HepG2 (cell line): ENCODE data around the gene EFCAB8. TPM values are rescaled to one million over a fixed set of nuclear protein-coding genes. Genes with fewer than 3 reads are reported as not detected.
A peak's percentile ranks its signal among the peaks of the same experiment; 100 is the strongest.

Experiments used
- ATAC-seq: fragments of 200-7000 bp; cut with Tn5 transposase; 3 replicates; pipeline ENCODE4 v1.9.1; 2020; ENCODE audit warnings: mild to moderate bottlenecking, moderate library complexity
- BruUV-seq: library from RNA; stranded (reverse); fragments of 400-500 nt; replicated peaks from 2 replicates; lab custom pipeline; 2021; lab: Mats Ljungman, UMichigan
- CTCF ChIA-PET: fragments of 300-600 bp; formaldehyde crosslinking; extraction: SDS; loops from one replicate; lab custom pipeline; 2021; ENCODE audit warnings: low total read pairs, inconsistent platforms, low intra/inter-chr PET ratio; lab: Yijun Ruan, JAX
- POLR2A ChIA-PET: fragments of 350-600 bp; sonication (Branson Sonifier 250); formaldehyde crosslinking; loops from one replicate; lab custom pipeline; 2020; ENCODE audit warnings: antibody characterized with exemption, inconsistent platforms; lab: Yijun Ruan, JAX
- DNase-seq: peaks from one replicate; pipeline ENCODE4 v3.0.0-alpha.2; 2015; ENCODE audit warnings: low spot score
- FAIRE-seq: peaks from 3 replicates; lab custom pipeline; 2011; peaks lifted over from hg19 to GRCh38; lab: Jason Lieb, UNC
- H2AFZ ChIP-seq: one replicate; pipeline ENCODE4 v1.6.1; 2011; ENCODE audit warnings: low read length, inconsistent platforms
- H3K27ac ChIP-seq: fragments of 300-600 bp; 3 replicates; pipeline ENCODE4 v1.8.0; 2011; ENCODE audit warnings: mixed run types, mild to moderate bottlenecking, mixed read lengths, low read length, inconsistent platforms; ENCODE audit not compliant: insufficient read depth; ENCODE audit errors: extremely low read length
- H3K27me3 ChIP-seq, 2 experiments: fragments of 200-600 bp in 1 of 2; 2 replicates in 1 of 2; 3 replicates in 1 of 2; pipeline versions ENCODE4 v1.6.0 to v1.8.0; 2011; ENCODE audit warnings: low read length in 2 of 2, mild to moderate bottlenecking in 2 of 2, moderate library complexity in 2 of 2, inconsistent platforms in 1 of 2; ENCODE audit not compliant: insufficient read depth in 2 of 2, control insufficient read depth in 1 of 2
- H3K36me3 ChIP-seq, 2 experiments: fragments of 200-600 bp in 1 of 2; replicated peaks in 1 of 2; 2 replicates in 1 of 2; 3 replicates in 1 of 2; pipeline versions ENCODE4 v1.5.1 to v1.8.0; 2011; ENCODE audit warnings: low read length in 2 of 2, inconsistent platforms in 1 of 2; ENCODE audit not compliant: insufficient read depth in 2 of 2, control insufficient read depth in 1 of 2
- H3K4me1 ChIP-seq: 2 replicates; pipeline ENCODE4 v1.5.1; 2012; ENCODE audit warnings: low read length, inconsistent platforms; ENCODE audit not compliant: insufficient read depth
- H3K4me2 ChIP-seq: 2 replicates; pipeline ENCODE4 v1.6.0; 2011; ENCODE audit warnings: low read depth, low read length, inconsistent platforms
- H3K4me3 ChIP-seq, 3 experiments: fragments of 200-600 bp in 1 of 3; sonication (generic), shearing (Covaris generic) in 1 of 3; replicated peaks in 1 of 3; 2 replicates each; pipeline ENCODE4 v1.5.1; 2011 to 2016; ENCODE audit warnings: low read length in 3 of 3, inconsistent platforms in 2 of 3, low read depth in 2 of 3, mild to moderate bottlenecking in 2 of 3, control low read depth in 1 of 3, mixed read lengths in 1 of 3; ENCODE audit not compliant: insufficient read depth in 1 of 3
- H3K79me2 ChIP-seq: one replicate; pipeline ENCODE4 v1.6.1; 2011; ENCODE audit warnings: low read length, inconsistent platforms; ENCODE audit not compliant: insufficient read depth
- H3K9ac ChIP-seq: 2 replicates; pipeline ENCODE4 v1.6.0; 2011; ENCODE audit warnings: mild to moderate bottlenecking, low read depth, low read length, inconsistent platforms; ENCODE audit not compliant: insufficient read depth
- H3K9me3 ChIP-seq: 2 replicates; pipeline ENCODE4 v1.5.1; 2012; ENCODE audit warnings: mild to moderate bottlenecking, low read length
- H4K20me1 ChIP-seq: 2 replicates; pipeline ENCODE4 v1.6.0; 2011; ENCODE audit warnings: inconsistent platforms, mild to moderate bottlenecking, low read length, moderate library complexity; ENCODE audit not compliant: insufficient read depth
- HMG20A ChIP-seq: IDR thresholded peaks from 2 replicates; pipeline ENCODE4 v1.6.1; 2016; ENCODE audit warnings: borderline replicate concordance
- MIXL1 ChIP-seq: IDR thresholded peaks from 2 replicates; pipeline ENCODE4 v1.6.1; 2016
- NRL ChIP-seq: sonication (generic); formaldehyde crosslinking; IDR thresholded peaks from 2 replicates; pipeline ENCODE4 v1.5.0; 2020; ENCODE audit warnings: missing genetic modification reagents, mild to moderate bottlenecking, moderate library complexity, borderline replicate concordance
- POLR2AphosphoS2 ChIP-seq: IDR thresholded peaks from 2 replicates; pipeline ENCODE4 v1.6.1; 2011; ENCODE audit warnings: low read depth, low read length, improper control_type of control experiment
- SATB2 ChIP-seq: sonication (generic); formaldehyde crosslinking; IDR thresholded peaks from 2 replicates; pipeline ENCODE4 v1.5.0; 2020; ENCODE audit warnings: missing genetic modification reagents
- ZGPAT ChIP-seq: IDR thresholded peaks from 2 replicates; pipeline ENCODE4 v1.6.1; 2016; ENCODE audit warnings: mild to moderate bottlenecking
- ZNF503 ChIP-seq: sonication (generic); formaldehyde crosslinking; IDR thresholded peaks from 2 replicates; pipeline ENCODE4 v1.4.0; 2020; ENCODE audit warnings: missing genetic modification reagents
- WGBS: methylation state at CpG from one replicate; pipeline ENCODE4 v1.1.6; 2017; ENCODE audit warnings: low lambda C conversion rate; 5-methylcytosine and 5-hydroxymethylcytosine counted together
- in situ Hi-C: cut with HindIII; loops from 2 replicates; pipeline ENCODE4 v1.10.0; 2017; ENCODE audit warnings: low pct_unique_long_range_greater_than_20kb; ENCODE audit not compliant: extremely low pct_ligation_motif_present
- intact Hi-C: fragments of 100-400 bp; cut with micrococcal nuclease; formaldehyde crosslinking; loops from one replicate; pipeline ENCODE4 v1.10.0; 2022; ENCODE audit not compliant: unreplicated experiment
- polyA plus RNA-seq, 8 experiments: library from polyadenylated mRNA; depleted of rRNA in 3 of 8; stranded (reverse) in 7 of 8; unstranded in 1 of 8; fragments of >200 nt; fragmentation: Illumina TruSeq in 4 of 8; extraction: Trizol in 4 of 8; gene quantifications; 2 replicates each; pipeline versions ENCODE4 v1.2.1 to v1.2.3, GENCODE V29; 2011 to 2016; ENCODE audit warnings: low read depth in 4 of 8, missing spikeins in 1 of 8, mixed read lengths in 1 of 8; ENCODE audit not compliant: insufficient read depth in 1 of 8
- total RNA-seq, 5 experiments: library from RNA; depleted of rRNA; stranded (reverse); fragments of >200 nt; fragmentation: Illumina TruSeq; extraction: Trizol; gene quantifications; 2 replicates each; pipeline ENCODE4 v1.2.3, GENCODE V29; 2016; ENCODE audit warnings: low read depth in 1 of 5

EFCAB8 gene
- total and polyA plus RNA-seq, 2 of the 13 experiments (the other 11 are each of a cell fraction or from before 2014, with no cell fraction given): 0.15 to 0.22 TPM

- TF ChIP-seq ZGPAT: no peak
- TF ChIP-seq SATB2: no peak
- TF ChIP-seq NRL: 0 out of 2 replicates have a peak, but pooled peaks have one; percentile 41
Measured at GRCh38 chr20:32839227-32839981, 19.3 kb upstream of the EFCAB8 start (continued).

- POLR2A ChIA-PET: no interaction called here
- no TSS peak for BruUV-seq
- H3K27ac ChIP-seq: no peak overlapping the region
- FAIRE-seq: no peak
- H3K9ac ChIP-seq: no peak overlapping the region
- no peak overlapping the region for H3K4me2 ChIP-seq
- in situ Hi-C loops (no loop called here), intact Hi-C loops (loop anchor here (2.0 kb wide), 1 partner anchor 19 kb away; no protein-coding TSS in a partner anchor)
- peaks cover 11% of the 10 kb centered on the region for H4K20me1 ChIP-seq
- H3K4me1 ChIP-seq: peaks cover 9% of the 10 kb centered on the region
- H3K9me3 ChIP-seq: no peaks in the 10 kb centered on the region
- no peak overlapping the region for H3K4me3 ChIP-seq
- no peak for ATAC-seq
- no peak overlapping the region for H2AFZ ChIP-seq
- peaks cover 21% of the 10 kb centered on the region for H3K79me2 ChIP-seq
- peaks cover 50 to 81% of the 10 kb centered on the region in 2 experiments for H3K36me3 ChIP-seq
- 0 out of 2 replicates have a peak, but pooled peaks have one; percentile 15 for TF ChIP-seq POLR2AphosphoS2
- TF ChIP-seq MIXL1: no peak
- H3K27me3 ChIP-seq: no peaks in the 10 kb centered on the region
- CTCF ChIA-PET: no interaction called here
- 95% methylated on average over 4 of the region's 4 CpGs for WGBS
- DNase-seq: no peak
Measured at GRCh38 chr20:32839982-32840285, 18.8 kb upstream of the EFCAB8 start.

GRCh38 chr20:32841174-32841573 is 17.5 kb upstream of the EFCAB8 start:
- FAIRE-seq (no peak), ATAC-seq (no peak), DNase-seq (no peak)
- no peak overlapping the region for H2AFZ ChIP-seq
- no TSS peak for BruUV-seq
- no peak overlapping the region for H3K4me3 ChIP-seq
- CTCF ChIA-PET: no interaction called here
- H4K20me1 ChIP-seq: peaks cover 12% of the 10 kb centered on the region
- TF ChIP-seq ZNF503 (CRISPR knock-in tag) (no peak), HMG20A (CRISPR knock-in tag) (no peak)
- peaks cover 22% of the 10 kb centered on the region for H3K79me2 ChIP-seq
- H3K27me3 ChIP-seq: no peaks in the 10 kb centered on the region
- peaks cover 49 to 83% of the 10 kb centered on the region in 2 experiments for H3K36me3 ChIP-seq
- WGBS: 96% methylated on average over 9 of the region's 9 CpGs
- no peaks in the 10 kb centered on the region for H3K9me3 ChIP-seq
- in situ Hi-C loops (no loop called here), intact Hi-C loops (loop anchor here (2.0 kb wide), 1 partner anchor 20 kb away; no protein-coding TSS in a partner anchor)
- H3K9ac ChIP-seq: no peak overlapping the region
- H3K4me2 ChIP-seq: no peak overlapping the region
- POLR2A ChIA-PET: no interaction called here
- H3K4me1 ChIP-seq: peaks cover 9% of the 10 kb centered on the region
- H3K27ac ChIP-seq: no peak overlapping the region
